ENCODE results near the gene ZC3H12C. TPM values are rescaled to one million over a fixed set of nuclear protein-coding genes. Genes with fewer than 3 reads are reported as not detected.

Gene ZC3H12C
- total and polyA plus RNA-seq, 2 of the 13 experiments (the other 11 are each of a cell fraction or from before 2014, with no cell fraction given) = 2.4 to 5.7 TPM

DNA sequence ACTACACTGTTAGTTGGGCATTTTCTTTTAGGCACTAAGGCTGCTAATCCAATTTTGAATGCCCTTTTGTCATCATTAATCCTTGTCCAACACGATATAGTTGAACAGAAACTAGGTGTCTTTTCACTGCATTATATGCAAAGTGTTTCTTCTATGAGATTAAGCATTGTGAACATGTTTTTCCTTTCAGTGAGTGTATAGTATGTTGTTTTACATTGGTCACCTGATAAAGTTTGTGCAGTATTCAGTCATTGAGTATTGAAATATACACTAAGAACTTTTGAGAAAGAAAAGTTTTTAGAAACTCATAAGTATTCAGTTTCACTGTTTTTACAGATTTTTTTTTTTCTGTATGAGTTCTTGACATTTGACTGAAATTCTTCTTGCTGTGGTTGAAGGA, 59.0 kb downstream of the ZC3H12C start:
- H3K9ac ChIP-seq (ENCODE audit: insufficient read depth, low read depth, low read length) = no peak overlapping the region
- H3K4me3 ChIP-seq (replicated peaks in 1 of 3; ENCODE audit: insufficient read depth in 1 of 3, low read depth in 2 of 3, low read length in 3 of 3) = no peak overlapping the region
- H3K36me3 ChIP-seq (replicated peaks in 1 of 2; ENCODE audit: control insufficient read depth in 1 of 2, insufficient read depth in 2 of 2, low read length in 2 of 2) = no peaks in the 10 kb centered on the region
- ChIA-PET CTCF (ENCODE audit: low intra/inter-chr PET ratio, low total read pairs) (no interaction called here), POLR2A (no interaction called here)
- WGBS (ENCODE audit: low lambda C conversion rate) = 67% methylated on average over 1 of the region's 1 CpG
- DNase-seq (ENCODE audit: low spot score) (no peak), ATAC-seq (no peak), FAIRE-seq (no peak)
- H3K79me2 ChIP-seq (ENCODE audit: insufficient read depth, low read length) = no peaks in the 10 kb centered on the region
- intact Hi-C loops (cut with micrococcal nuclease; ENCODE audit: unreplicated experiment) (no loop called here), in situ Hi-C loops (cut with HindIII; ENCODE audit: extremely low pct_ligation_motif_present, low pct_unique_long_range_greater_than_20kb) (no loop called here)
- H3K9me3 ChIP-seq (ENCODE audit: low read length) = no peaks in the 10 kb centered on the region
- no peak overlapping the region for H3K27ac ChIP-seq (ENCODE audit: extremely low read length, insufficient read depth, low read length)
- no peaks in the 10 kb centered on the region for H3K27me3 ChIP-seq (ENCODE audit: control insufficient read depth in 1 of 2, insufficient read depth in 2 of 2, low read length in 2 of 2)
- H2AFZ ChIP-seq (ENCODE audit: low read length) = no peak overlapping the region
- H3K4me1 ChIP-seq (ENCODE audit: insufficient read depth, low read length) = no peaks in the 10 kb centered on the region
- no peak overlapping the region for H3K4me2 ChIP-seq (ENCODE audit: low read depth, low read length)
- H4K20me1 ChIP-seq (ENCODE audit: insufficient read depth, low read length) = no peaks in the 10 kb centered on the region
- BruUV-seq (replicated peaks) = no TSS peak
- TF ChIP-seq ZNF546 (CRISPR knock-in tag; conservative IDR thresholded peaks at IDR 0.05) (no peak), U2AF1 (optimal IDR thresholded peaks at IDR 0.05; ENCODE audit: low read depth, low read length) (no peak), ZNF318 (CRISPR knock-in tag; IDR thresholded peaks at IDR 0.05) (no peak), NCOA1 (CRISPR knock-in tag; IDR thresholded peaks at IDR 0.05) (no peak), ARNT2 (CRISPR knock-in tag; IDR thresholded peaks at IDR 0.05; ENCODE audit: low read depth) (no peak), ZNF333 (CRISPR knock-in tag; IDR thresholded peaks at IDR 0.05; ENCODE audit: borderline replicate concordance) (no peak), KMT2A (CRISPR knock-in tag; IDR thresholded peaks at IDR 0.05) (no peak), NFRKB (IDR thresholded peaks at IDR 0.05) (no peak), DRAP1 (CRISPR knock-in tag; IDR thresholded peaks at IDR 0.05) (no peak), ADNP (CRISPR knock-in tag; IDR thresholded peaks at IDR 0.05) (no peak), ZMYM2 (CRISPR knock-in tag; IDR thresholded peaks at IDR 0.05) (no peak), MAX (IDR thresholded peaks at IDR 0.05) (no peak), ZNF205 (CRISPR knock-in tag; IDR thresholded peaks at IDR 0.05) (no peak)
- TF ChIP-seq, protein P1, sequence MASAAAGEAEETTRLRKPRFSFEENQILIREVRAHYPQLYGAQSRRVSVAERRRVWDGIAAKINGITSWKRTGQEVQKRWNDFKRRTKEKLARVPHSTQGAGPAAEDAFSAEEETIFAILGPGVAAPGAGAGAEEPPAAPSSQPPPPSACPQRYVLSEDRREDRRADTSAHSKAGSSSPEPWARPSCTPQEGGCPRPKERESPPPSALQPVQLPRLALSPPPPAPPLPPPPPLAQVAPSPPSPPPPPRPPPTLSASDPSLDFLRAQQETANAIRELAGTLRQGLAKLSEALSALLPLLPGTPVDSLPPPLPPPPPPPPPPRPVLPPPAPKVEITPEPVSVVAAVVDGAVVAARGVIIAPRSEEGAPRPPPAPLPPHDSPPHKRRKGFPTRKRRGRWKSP (CRISPR knock-in tag; IDR thresholded peaks at IDR 0.05) = no peak
- TF ChIP-seq, protein P2, sequence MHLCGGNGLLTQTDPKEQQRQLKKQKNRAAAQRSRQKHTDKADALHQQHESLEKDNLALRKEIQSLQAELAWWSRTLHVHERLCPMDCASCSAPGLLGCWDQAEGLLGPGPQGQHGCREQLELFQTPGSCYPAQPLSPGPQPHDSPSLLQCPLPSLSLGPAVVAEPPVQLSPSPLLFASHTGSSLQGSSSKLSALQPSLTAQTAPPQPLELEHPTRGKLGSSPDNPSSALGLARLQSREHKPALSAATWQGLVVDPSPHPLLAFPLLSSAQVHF (CRISPR knock-in tag; IDR thresholded peaks at IDR 0.05) = no peak
